ENCODE data around the gene DNAAF3.

DNAAF3 gene

GRCh38 chr19:55114566-55115145 is 51.8 kb downstream of the DNAAF3 start:
- Histone ChIP-seq H3K36me3 (ENCODE audit: control insufficient read depth, insufficient read depth, low read length) (peaks cover 26% of the 10 kb centered on the region), H3K4me3 (ENCODE audit: extremely low read depth, insufficient read depth, low read length, poor library complexity, severe bottlenecking) (no peak overlapping the region), H3K4me1 (ENCODE audit: control insufficient read depth, insufficient read depth, low read length, poor library complexity, severe bottlenecking) (peaks cover 35% of the 10 kb centered on the region), H3K27ac (ENCODE audit: low read depth, low read length, severe bottlenecking) (peak overlapping the region; percentile 79), H3K9me3 (ENCODE audit: control insufficient read depth, low read length) (no peaks in the 10 kb centered on the region)
- WGBS, 2 experiments (ENCODE audit: insufficient coverage in 2 of 2): 94 to 98% methylated on average over 7 of the region's 9 CpGs

GRCh38 chr19:55113570-55114039 is 52.8 kb downstream of the DNAAF3 start:
- H3K4me3 ChIP-seq (ENCODE audit: extremely low read depth, insufficient read depth, low read length, poor library complexity, severe bottlenecking): no peak overlapping the region
- H3K4me1 ChIP-seq (ENCODE audit: control insufficient read depth, insufficient read depth, low read length, poor library complexity, severe bottlenecking): peaks cover 35% of the 10 kb centered on the region
- H3K36me3 ChIP-seq (ENCODE audit: control insufficient read depth, insufficient read depth, low read length): peaks cover 37% of the 10 kb centered on the region
- peak overlapping the region; percentile 96 for H3K27ac ChIP-seq (ENCODE audit: low read depth, low read length, severe bottlenecking)
- WGBS, 2 experiments (ENCODE audit: insufficient coverage in 2 of 2): 41 to 43% methylated on average over 9 of the region's 12 CpGs
- H3K9me3 ChIP-seq (ENCODE audit: control insufficient read depth, low read length): no peaks in the 10 kb centered on the region

DNA sequence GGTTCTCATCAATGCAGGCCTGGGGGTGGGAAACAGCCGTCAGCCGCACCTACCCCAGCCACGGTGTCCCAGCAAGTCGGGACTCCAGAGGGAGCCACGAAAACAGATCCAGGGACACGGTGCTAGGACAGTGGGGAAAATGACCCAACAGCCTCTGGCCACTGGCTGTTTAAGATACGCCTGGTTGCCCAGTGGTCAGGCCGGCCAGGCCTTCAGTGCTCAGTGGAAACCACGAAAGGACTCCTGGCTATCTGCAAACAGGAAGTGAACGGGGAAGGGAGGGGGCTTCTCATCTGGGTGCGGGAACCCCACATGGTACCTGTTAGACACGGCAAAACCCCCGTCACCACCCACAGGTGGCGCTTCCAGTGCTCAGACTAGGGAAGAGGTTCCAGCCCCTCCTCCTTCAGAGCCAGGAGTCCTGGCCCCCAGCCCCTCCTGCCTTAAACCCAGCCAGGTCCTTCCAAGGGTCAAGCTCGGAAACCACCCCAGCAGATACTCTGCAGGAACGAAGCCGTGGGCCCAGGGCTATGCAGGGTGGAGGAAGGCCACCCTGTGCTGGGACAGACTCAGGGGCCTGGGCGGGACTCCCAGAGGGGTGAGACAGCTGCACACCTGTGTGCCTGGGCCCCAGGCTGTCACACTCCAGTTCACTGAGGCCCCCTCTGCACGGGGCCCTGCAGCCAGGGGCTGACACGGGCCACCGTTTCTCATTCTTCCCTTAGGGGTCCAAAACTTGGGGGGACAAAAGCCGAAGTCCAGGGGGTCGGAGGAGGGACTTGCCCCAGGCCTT is 53.4 kb downstream of the DNAAF3 start:
- Histone ChIP-seq H3K27ac (ENCODE audit: low read depth, low read length, severe bottlenecking) (peak overlapping the region; percentile 96), H3K4me1 (ENCODE audit: control insufficient read depth, insufficient read depth, low read length, poor library complexity, severe bottlenecking) (peaks cover 35% of the 10 kb centered on the region), H3K9me3 (ENCODE audit: control insufficient read depth, low read length) (no peaks in the 10 kb centered on the region), H3K36me3 (ENCODE audit: control insufficient read depth, insufficient read depth, low read length) (peaks cover 43% of the 10 kb centered on the region), H3K4me3 (ENCODE audit: extremely low read depth, insufficient read depth, low read length, poor library complexity, severe bottlenecking) (no peak overlapping the region)
- 91 to 92% methylated on average over 19 to 21 of the region's 23 CpGs for WGBS, 2 experiments (ENCODE audit: insufficient coverage in 2 of 2)

GRCh38 chr19:55112246-55112776 is 54.1 kb downstream of the DNAAF3 start:
- Histone ChIP-seq H3K9me3 (ENCODE audit: control insufficient read depth, low read length) (no peaks in the 10 kb centered on the region), H3K4me1 (ENCODE audit: control insufficient read depth, insufficient read depth, low read length, poor library complexity, severe bottlenecking) (peaks cover 35% of the 10 kb centered on the region), H3K27ac (ENCODE audit: low read depth, low read length, severe bottlenecking) (peak overlapping the region; percentile 96), H3K4me3 (ENCODE audit: extremely low read depth, insufficient read depth, low read length, poor library complexity, severe bottlenecking) (no peak overlapping the region), H3K36me3 (ENCODE audit: control insufficient read depth, insufficient read depth, low read length) (peaks cover 43% of the 10 kb centered on the region)
- 94 to 97% methylated on average over 18 to 23 of the region's 25 CpGs for WGBS, 2 experiments (ENCODE audit: insufficient coverage in 2 of 2)

DNA sequence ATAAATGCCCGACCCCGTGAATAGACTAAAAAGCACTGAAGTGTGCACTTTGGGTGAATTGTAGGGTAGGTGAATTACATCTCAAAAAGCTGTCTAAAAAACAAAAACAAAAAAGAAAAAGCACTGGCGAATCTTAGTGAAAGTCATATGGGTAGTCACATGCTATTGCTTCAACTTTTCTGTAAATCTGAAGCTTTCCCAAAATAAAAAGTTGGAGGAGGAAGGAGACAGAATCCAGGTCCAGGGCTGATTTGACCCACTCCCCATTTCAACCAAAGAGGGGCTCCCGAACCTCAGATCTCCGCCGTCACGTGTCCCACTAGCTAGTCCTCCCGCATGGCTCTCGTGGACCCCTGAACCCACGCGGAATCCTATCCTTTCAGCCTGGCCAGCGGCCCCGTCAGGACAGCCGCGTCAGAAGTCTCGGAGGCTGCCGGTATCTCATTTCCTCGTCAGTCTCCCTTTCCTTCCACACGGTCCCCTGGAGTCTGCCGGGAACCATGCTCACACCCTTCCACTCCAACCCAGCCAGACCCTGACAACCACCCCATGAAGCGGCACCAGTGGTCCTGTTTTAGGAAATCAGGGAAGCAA is 55.1 kb downstream of the DNAAF3 start:
- no peak overlapping the region for H3K27ac ChIP-seq (ENCODE audit: low read depth, low read length, severe bottlenecking)
- no peaks in the 10 kb centered on the region for H3K9me3 ChIP-seq (ENCODE audit: control insufficient read depth, low read length)
- H3K36me3 ChIP-seq (ENCODE audit: control insufficient read depth, insufficient read depth, low read length): peaks cover 51% of the 10 kb centered on the region
- H3K4me3 ChIP-seq (ENCODE audit: extremely low read depth, insufficient read depth, low read length, poor library complexity, severe bottlenecking): no peak overlapping the region
- H3K4me1 ChIP-seq (ENCODE audit: control insufficient read depth, insufficient read depth, low read length, poor library complexity, severe bottlenecking): peaks cover 35% of the 10 kb centered on the region
- 94 to 95% methylated on average over 20 to 21 of the region's 21 CpGs for WGBS, 2 experiments (ENCODE audit: insufficient coverage in 2 of 2)

DNA sequence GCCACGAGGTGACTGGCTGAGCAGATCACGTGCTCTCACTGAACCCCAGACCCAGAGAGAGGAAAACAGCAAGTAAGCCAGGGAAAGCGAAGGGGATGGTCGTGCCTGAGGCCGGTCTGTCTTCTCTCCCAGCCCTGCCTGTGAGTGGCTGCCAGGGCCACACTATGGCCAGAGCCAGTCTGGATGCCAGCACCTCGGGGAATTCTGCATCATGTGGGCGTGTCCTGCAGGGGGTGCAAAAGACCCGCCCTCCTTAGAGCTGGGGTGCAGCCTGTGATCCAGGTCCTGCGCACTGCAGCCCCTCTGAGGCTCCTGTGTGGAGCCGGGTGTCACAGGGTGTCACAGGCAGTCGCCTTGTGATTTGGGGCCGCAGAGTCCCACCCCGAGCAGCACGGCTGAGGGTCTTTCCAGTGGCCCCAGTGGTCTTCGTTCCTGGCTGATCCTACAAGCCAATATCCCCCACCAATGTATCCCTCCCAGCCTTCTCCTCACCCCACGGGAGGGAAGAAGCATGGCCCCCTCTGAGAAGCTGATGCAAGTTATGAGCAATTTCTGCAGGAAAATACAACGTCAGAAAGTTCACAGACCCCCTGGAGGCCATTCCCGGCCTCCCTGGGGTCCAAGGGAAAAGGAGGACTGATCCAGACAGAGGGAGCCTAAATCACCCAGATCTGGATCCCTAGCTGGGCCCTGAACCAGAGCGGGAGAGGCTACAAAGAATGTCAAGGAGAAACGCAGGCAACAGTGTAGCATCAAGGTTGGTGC is 56.7 kb downstream of the DNAAF3 start:
- 88 to 91% methylated on average over 16 to 18 of the region's 20 CpGs for WGBS, 2 experiments (ENCODE audit: insufficient coverage in 2 of 2)
- no peak overlapping the region for H3K4me3 ChIP-seq (ENCODE audit: extremely low read depth, insufficient read depth, low read length, poor library complexity, severe bottlenecking)
- peaks cover 23% of the 10 kb centered on the region for H3K4me1 ChIP-seq (ENCODE audit: control insufficient read depth, insufficient read depth, low read length, poor library complexity, severe bottlenecking)
- peaks cover 62% of the 10 kb centered on the region for H3K36me3 ChIP-seq (ENCODE audit: control insufficient read depth, insufficient read depth, low read length)
- no peaks in the 10 kb centered on the region for H3K9me3 ChIP-seq (ENCODE audit: control insufficient read depth, low read length)
- H3K27ac ChIP-seq (ENCODE audit: low read depth, low read length, severe bottlenecking): no peak overlapping the region

Data from mesodermal cell (in vitro differentiated cells).